Neural cell (in vitro differentiated cells): ENCODE measurements around the gene ZNF622.

Experiments
- EP300 ChIP-seq: fragments of 450-650 bp; conservative IDR thresholded peaks from 2 replicates; pipeline ENCODE4 v1.6.1; 2014; ENCODE audit warnings: antibody characterized with exemption, mild to moderate bottlenecking, moderate library complexity; ENCODE audit not compliant: poor library complexity, severe bottlenecking
- EZH2 ChIP-seq: fragments of 200-600, 300-800 bp; shearing (Covaris generic), sonication (generic); IDR thresholded peaks from 2 replicates; pipeline ENCODE4 v1.6.1; 2014; ENCODE audit warnings: antibody characterized with exemption, low read length, borderline replicate concordance, mild to moderate bottlenecking; ENCODE audit not compliant: insufficient read depth, poor library complexity, severe bottlenecking
- SMC3 ChIP-seq: fragments of 450-650 bp; conservative IDR thresholded peaks from 2 replicates; pipeline ENCODE4 v1.6.1; 2014; ENCODE audit warnings: antibody characterized with exemption, mild to moderate bottlenecking, moderate library complexity; ENCODE audit not compliant: poor library complexity
- TF ChIP-seq, protein P1 (sequence below): fragments of 450-650 bp; IDR thresholded peaks from 2 replicates; pipeline ENCODE4 v1.5.1; 2014; ENCODE audit warnings: antibody characterized with exemption, mild to moderate bottlenecking, moderate library complexity; ENCODE audit not compliant: poor library complexity, severe bottlenecking

DNA sequence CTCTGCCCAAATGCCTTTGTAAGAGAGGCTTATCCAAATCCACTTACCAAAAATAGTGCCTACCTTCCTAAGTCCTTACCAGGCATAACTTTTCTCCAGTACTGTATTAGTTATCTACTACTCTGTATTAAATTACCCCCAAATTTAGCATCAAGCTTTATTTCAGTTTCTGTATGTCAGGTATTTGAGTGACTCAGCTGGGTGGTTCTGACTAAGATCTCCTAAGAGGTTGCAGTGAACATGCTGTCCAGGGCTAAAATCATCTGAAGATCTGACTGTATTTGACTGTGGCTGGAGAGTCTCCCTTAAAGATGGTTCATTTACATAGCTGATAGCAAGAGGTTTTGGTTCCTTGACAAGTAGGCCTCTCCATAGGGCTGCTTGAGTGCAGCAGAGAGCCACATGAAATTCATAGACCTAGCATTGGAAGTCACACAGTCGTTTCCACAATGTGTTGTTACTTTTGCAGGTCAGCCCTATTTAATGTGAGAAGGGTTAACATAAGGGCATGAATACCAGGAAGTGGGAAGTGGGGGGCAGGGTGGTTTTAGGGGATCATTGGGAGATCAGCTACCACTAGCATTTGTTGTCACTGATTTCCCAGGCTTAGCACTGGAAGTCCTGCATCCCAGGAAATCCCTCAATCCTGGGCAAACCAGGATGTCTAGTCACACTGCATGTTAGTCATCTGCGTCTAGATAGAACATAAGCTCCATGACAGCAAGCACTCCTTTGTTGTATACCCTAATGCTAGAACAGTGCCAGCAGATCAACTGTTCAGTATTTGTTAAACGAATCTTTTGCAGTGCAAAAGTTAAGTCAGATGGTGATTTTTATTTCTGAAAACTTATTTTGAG, 2.0 kb upstream of the ZNF622 start:
- TF ChIP-seq, protein P1, sequence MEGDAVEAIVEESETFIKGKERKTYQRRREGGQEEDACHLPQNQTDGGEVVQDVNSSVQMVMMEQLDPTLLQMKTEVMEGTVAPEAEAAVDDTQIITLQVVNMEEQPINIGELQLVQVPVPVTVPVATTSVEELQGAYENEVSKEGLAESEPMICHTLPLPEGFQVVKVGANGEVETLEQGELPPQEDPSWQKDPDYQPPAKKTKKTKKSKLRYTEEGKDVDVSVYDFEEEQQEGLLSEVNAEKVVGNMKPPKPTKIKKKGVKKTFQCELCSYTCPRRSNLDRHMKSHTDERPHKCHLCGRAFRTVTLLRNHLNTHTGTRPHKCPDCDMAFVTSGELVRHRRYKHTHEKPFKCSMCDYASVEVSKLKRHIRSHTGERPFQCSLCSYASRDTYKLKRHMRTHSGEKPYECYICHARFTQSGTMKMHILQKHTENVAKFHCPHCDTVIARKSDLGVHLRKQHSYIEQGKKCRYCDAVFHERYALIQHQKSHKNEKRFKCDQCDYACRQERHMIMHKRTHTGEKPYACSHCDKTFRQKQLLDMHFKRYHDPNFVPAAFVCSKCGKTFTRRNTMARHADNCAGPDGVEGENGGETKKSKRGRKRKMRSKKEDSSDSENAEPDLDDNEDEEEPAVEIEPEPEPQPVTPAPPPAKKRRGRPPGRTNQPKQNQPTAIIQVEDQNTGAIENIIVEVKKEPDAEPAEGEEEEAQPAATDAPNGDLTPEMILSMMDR = no peak
- TF ChIP-seq SMC3 (no peak), EZH2 (no peak), EP300 (no peak)
